ENCODE results near the gene RFT1.

GRCh38 chr3:53166206-53166605 lies 36.0 kb upstream of the RFT1 start:
- TF ChIP-seq TARDBP (IDR thresholded peaks at IDR 0.05) (no peak), SP1 (IDR thresholded peaks at IDR 0.05) (no peak), FOXM1 (IDR thresholded peaks at IDR 0.05; ENCODE audit: borderline replicate concordance) (no peak), SUZ12 (IDR thresholded peaks at IDR 0.05) (no peak), LEF1 (IDR thresholded peaks at IDR 0.05; ENCODE audit: borderline replicate concordance) (no peak), ELF4 (IDR thresholded peaks at IDR 0.05) (no peak), PKNOX1 (IDR thresholded peaks at IDR 0.05) (no peak), NFRKB (IDR thresholded peaks at IDR 0.05) (no peak), FOXK2 (IDR thresholded peaks at IDR 0.05) (no peak)
